SK-N-SH treated with all-trans-retinoic acid at 6 μM for 48 hours (cell line): ENCODE measurements around the gene SULT1A1.
"Not testable (repeated sequence)": the region's sequence is repeated elsewhere in the genome, so short reads cannot be mapped to it uniquely, and the experiment has no call there.

Source experiments
- ARNTL ChIP-seq: fragments of 450-650 bp; formaldehyde crosslinking; IDR thresholded peaks from 2 replicates; pipeline ENCODE4 v1.5.0; 2020; ENCODE audit warnings: low read depth, mild to moderate bottlenecking, moderate library complexity, borderline replicate concordance
- BACH2 ChIP-seq: fragments of 250-450 bp; sonication (Bioruptor Pico); IDR thresholded peaks from 2 replicates; pipeline ENCODE4 v1.9.0; 2021; ENCODE audit warnings: mild to moderate bottlenecking, borderline replicate concordance
- ESRRG ChIP-seq: fragments of 250-450 bp; sonication (Bioruptor Pico); IDR thresholded peaks from 2 replicates; pipeline ENCODE4 v1.6.1; 2021; ENCODE audit warnings: mild to moderate bottlenecking
- ISL1 ChIP-seq: fragments of 250-450 bp; sonication (Bioruptor Pico); IDR thresholded peaks from 2 replicates; pipeline ENCODE4 v2.1.2; 2022; ENCODE audit warnings: mild to moderate bottlenecking, moderate library complexity
- SNAI2 ChIP-seq: fragments of 250-450 bp; sonication (Bioruptor Pico); IDR thresholded peaks from 2 replicates; pipeline ENCODE4 v1.5.0; 2020; ENCODE audit warnings: mild to moderate bottlenecking, moderate library complexity
- ZNF565 ChIP-seq: fragments of 450-650 bp; formaldehyde crosslinking; conservative IDR thresholded peaks from 2 replicates; pipeline ENCODE4 v1.5.0; 2020; ENCODE audit warnings: low read depth, mild to moderate bottlenecking, moderate library complexity
- TF ChIP-seq, protein P1 (sequence below): fragments of 250-450 bp; sonication (Bioruptor Pico); IDR thresholded peaks from 2 replicates; pipeline ENCODE4 v1.8.0; 2020; ENCODE audit warnings: mild to moderate bottlenecking, moderate library complexity, borderline replicate concordance

DNA sequence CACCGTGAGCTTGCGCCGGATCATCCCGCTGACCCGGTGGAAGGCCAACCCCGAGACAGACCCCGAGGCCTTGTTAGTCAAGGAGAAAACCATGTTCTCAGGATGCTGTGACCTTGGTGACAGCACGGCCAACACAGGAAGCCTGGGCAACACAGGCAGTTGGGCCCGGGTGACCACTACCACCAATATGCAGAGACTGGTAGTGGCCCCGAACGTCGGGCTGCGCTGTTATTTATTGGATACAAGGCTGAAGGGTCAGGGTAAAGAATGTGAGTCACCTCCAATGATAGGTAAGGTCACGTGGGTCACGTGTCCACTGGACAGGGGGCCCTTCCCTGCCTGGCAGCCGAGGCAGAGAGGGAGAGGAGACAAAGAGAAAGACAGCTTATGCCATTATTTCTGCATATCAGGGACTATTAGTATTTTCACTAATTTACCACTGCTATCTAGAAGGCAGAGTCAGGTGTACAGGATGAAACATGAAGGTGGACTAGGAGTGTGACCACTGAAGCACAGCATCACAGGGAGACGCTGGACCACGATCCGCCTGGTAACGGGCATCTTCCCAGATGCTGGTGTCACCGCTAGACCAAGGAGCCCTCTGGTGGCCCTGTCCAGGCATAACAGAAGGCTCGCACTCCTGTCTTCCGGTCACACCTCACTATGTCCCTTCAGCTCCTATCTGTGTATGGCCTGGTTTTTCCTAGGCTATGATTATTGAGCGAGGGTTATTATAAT is 5.8 kb upstream of the SULT1A1 start:
- not testable (repeated sequence) for TF ChIP-seq ARNTL, ESRRG, BACH2, ISL1, ZNF565, SNAI2 (CRISPR knock-in tag)
- TF ChIP-seq, protein P1, sequence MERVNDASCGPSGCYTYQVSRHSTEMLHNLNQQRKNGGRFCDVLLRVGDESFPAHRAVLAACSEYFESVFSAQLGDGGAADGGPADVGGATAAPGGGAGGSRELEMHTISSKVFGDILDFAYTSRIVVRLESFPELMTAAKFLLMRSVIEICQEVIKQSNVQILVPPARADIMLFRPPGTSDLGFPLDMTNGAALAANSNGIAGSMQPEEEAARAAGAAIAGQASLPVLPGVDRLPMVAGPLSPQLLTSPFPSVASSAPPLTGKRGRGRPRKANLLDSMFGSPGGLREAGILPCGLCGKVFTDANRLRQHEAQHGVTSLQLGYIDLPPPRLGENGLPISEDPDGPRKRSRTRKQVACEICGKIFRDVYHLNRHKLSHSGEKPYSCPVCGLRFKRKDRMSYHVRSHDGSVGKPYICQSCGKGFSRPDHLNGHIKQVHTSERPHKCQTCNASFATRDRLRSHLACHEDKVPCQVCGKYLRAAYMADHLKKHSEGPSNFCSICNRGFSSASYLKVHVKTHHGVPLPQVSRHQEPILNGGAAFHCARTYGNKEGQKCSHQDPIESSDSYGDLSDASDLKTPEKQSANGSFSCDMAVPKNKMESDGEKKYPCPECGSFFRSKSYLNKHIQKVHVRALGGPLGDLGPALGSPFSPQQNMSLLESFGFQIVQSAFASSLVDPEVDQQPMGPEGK = not testable (repeated sequence)
